HG03378 (cell line): ENCODE measurements around the gene ADARB2.
"Not testable (repeated sequence)": the region's sequence is repeated elsewhere in the genome, so short reads cannot be mapped to it uniquely, and the experiment has no call there.

Source experiments
- ATAC-seq: cut with Tn5 transposase; IDR thresholded peaks from one replicate; pipeline ENCODE4 v1.9.1; 2021; ENCODE audit warnings: mild to moderate bottlenecking, moderate library complexity; ENCODE audit not compliant: unreplicated experiment

The ADARB2 gene

DNA sequence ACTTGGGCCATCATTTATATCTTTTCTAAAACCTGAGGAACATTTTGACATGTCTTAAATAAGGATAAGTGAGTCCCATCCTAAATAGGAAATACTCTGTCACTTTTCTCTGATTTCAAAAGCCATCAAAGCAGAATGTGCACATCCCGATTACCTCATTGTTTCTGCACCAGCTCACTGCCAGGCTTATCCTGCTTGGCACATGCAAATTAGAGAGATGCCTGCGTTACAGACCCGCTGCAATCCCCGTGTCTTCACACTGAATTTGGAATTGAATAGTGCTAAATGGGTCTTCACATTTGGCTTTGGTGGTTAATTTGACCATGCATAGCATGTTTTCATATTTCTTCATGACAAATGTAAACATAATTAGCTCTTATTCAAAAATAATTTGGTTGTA, 401.7 kb downstream of the ADARB2 start:
- no peak for ATAC-seq

DNA sequence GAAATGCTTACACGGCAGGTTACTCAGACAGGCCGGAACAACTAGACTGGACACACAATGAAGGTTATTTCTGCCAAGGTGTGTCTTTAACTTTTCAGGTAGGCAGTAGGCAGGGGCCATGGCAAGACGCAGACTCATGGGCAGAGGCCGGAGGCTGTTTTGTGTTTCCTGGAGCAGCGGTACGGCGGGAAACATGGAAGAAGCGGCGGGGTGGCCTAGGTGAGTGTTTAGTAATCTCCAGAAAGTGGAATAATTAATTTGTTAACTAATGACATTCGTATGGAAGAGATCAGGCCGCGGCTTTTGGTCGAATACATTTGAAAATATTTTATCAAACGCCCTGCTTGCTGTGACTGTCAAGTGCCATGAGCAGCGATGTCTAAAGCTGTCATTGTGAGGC, 403.3 kb downstream of the ADARB2 start:
- ATAC-seq: no peak

DNA sequence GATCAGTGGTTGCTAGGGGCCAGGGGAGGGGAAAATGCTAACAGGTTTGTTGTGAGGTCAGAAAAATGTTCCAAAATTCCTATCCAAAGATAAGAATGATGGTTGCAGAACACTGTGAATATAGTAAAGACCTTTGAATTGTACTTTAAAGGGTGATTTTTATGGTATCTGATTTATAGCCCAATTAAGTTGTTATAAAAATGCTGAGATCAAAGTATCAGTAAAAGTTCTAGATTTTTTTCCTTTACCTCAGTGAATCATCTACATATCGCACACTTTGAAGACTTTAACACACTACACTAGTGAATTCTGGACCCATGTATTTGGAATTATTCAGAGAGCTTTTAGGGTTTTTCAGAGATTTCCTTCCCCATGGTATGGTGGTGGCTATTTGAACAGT, 405.8 kb downstream of the ADARB2 start:
- ATAC-seq: no peak

DNA sequence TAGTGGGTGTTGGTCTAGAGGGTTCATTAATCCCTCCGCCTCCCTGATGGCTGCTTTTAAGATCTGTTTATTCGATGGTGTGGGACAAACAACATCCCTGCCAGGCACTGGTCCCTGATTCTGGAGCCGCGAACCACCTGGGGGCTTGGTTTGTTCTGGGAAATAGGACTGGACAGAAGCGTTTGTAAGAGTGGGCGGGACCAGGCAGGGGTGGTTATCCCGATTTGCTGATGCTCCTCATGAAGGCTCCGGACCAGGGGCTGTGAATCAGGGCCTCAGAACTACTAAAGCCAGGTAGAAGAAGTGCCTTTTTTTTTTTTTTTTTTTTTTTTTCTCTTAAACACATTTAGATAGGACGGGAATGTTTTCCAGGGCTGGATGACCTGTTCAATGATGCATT, 407.7 kb downstream of the ADARB2 start:
- no peak for ATAC-seq

DNA sequence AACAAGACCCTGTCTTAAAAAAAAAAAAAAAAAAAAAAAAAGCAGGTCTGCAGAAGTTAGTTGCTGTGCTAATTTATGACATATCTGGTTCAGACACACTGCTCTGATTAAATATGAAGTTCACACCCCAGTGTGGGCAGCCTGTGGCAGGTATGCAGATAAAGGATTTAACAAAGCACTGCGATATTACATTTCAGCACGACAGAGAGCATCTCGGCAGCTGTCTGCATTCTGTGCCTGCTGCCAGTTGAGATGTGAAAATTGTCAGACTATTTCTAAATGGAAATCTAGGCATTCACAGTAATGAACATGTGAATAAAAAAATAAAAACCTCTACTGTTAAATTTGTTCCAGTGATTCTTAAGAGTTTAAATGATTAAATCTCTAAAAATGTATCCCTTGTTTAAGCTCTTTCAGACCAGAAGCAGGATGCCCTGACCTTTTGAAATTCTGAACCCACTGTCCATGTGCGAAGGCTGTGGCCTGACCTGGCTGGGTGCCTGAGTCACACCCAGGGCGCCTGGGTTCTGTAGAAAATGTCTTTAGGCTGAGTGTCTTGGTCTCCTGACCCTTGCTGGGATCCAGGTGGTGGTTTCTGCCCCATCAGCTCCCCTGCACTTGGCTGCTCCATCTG, 408.2 kb downstream of the ADARB2 start:
- ATAC-seq: no peak

DNA sequence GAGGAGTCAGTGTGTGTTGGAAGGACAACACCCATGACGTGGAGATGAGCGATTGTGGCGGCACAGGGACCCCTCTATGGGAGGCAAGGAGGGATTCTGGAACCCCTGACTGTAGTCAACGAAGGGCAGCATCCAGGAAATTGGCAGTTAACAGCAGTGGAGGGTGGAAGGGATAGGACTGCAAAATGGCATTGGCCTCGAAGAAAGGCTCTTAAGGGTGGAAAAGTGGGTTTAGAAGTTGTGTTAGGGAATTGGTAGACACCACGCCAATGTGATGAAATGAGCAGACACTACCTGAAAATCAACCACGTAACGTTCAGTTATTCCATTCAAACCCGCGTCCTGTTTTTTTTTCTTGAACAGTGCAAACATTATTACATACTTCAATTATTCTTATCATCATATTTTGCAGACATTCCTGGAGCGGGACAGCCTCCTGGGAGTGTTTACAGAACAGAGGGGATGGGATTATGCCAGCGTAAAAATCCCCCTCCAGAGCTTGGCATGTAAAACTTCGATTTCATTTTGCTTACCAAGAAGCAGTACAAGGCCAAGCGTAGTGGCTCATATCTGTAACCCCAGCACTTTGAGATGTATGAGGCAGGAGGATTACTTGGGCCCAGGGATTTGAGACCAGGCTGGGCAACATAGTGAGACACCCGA, 409.0 kb downstream of the ADARB2 start:
- ATAC-seq: no peak

DNA sequence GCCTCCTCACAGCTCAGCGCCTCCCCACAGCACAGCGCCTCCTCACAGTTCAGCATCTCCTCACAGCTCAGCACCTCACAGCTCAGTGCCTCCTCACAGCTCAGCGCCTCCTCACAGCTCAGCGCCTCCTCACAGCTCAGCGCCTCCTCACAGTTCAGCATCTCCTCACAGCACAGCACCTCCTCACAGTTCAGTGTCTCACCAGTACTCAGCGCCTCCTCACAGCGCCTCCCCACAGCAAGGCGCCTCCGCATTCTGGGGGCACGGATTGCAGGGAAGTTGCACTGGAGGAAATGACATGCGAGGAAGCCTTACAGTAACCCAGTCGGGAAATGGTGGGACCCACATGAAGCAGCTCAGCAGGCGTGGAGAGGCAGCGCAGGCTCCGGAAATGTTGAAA, 409.6 kb downstream of the ADARB2 start:
- no peak for ATAC-seq

DNA sequence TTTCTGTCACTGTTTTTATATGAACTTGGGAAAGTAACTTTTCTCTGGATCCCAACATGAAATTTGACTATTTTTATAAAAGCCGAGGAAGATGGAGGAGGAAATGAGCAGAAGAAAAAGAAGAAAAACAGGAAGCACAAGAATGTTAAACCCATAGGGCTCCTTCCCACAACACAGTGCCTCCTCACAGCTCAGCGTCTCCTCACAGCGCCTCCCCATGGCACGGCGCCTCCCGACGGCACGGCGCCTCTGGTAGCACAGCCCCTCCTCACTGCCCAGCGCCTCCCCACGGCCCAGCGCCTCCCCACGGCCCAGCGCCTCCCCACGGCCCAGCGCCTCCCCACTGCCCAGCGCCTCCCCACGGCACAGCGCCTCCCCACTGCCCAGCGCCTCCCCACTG, 410.8 kb downstream of the ADARB2 start:
- not testable (repeated sequence) for ATAC-seq

DNA sequence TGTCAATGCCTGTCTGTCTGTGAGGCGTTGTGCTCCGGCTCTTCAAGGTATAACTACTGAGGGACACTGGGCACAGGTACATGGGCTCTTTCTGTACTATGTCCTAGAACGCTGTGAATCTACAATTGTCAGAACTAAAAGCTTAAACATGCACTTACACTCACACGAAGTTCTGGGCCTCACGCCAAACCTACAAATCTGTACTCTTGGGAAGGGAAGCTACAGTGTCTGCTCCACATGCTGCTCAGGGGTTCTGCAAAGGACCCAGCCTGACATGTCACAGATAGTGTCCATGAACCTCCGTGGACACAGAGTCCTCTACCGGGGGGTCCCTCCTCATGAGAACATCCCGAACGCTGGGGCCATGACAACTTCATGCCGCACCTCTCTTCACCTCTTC, 412.4 kb downstream of the ADARB2 start:
- no peak for ATAC-seq

DNA sequence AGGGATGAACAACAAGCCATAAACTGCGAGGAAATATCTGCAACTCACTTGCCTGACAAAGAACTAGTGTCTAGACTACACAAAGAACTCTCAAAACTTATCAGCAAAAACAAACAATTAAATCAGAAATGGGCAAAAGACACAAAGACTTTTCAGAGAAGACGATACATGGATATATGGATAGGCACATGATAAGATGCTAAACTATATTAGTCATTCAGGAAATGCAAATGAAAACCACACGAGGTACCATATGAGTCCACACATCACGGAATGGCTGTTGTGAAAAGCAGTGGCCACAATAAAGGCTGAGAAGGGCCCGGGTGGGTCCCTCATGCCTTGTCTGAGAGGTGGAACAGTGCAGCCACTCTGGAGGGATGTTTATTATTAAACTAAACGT, 413.4 kb downstream of the ADARB2 start:
- peak; percentile 65 for ATAC-seq

DNA sequence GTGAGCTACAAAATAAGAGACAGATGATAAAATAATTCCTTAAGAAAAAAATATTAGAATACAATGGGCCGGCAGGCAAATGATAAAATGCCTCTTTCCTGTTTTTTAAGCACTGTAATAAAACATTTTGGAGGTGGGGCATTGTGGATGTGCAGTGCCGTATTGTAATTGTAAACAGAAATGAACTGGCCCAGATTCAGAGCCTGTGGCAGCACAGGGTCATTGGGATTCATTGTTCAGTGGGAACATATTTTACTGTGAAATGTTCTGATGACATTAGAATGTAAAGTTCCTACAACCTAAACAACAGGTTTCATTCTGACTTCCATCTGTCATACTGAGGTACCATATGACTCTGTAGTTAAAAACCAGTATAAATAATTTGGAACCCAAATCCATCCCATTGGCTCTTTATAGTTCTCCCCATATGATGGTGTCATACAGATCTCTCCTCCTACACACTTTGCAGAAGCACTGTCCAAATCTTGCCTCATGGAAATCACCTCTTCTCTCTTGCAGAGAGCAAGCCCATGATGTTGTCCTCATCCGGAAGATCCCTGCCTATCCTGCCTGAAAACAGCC, 416.5 kb downstream of the ADARB2 start:
- ATAC-seq: no peak

DNA sequence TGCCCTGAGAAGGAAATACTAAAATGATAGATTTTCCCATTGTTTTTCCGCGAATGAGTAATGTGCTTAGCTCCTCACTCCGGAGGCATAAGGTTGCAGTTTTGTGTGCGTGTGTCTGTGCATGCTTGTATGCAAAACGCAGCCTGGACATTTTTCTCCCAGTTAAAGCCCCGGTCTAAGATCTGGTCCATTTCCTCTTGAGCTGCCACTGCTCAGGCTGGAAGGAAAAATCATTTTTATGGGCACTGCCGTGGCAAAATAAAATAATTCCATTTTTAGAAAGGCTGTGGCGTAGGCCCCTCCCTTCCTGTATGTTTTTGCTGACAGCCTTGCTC, 420.5 kb downstream of the ADARB2 start:
- no peak for ATAC-seq

DNA sequence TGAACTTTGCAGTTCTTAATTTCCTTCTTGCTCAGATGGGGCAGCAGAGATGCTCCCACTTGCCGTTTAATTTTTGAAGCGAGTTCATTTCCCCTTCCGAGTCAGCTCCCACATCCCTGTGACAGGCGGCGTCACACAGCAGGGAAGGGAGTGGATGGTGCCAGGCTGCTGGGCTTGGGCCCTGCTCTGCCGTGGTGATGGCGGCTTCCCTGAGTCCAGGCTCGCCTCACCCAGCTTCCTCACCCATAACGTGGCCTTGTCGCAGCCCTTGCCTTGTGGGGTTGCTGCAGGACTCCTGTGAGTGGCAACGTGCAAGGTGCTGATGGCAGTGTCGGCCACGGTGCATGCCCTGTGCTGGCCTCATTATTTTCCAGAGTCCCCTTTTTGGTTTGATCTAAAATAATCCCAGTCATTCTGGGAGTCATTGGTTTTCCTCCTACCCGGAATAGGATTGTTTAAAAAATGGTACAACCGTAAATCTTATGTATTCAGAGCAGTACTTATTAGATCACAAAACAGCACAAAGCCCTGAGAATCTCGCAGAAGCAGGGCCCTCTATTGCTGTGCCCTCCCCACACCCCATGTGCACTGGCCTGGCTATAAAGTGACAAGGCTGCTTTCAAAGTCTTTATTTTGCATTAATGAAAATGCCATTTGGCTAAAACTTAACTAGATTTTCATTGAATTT, 421.1 kb downstream of the ADARB2 start:
- no peak for ATAC-seq

DNA sequence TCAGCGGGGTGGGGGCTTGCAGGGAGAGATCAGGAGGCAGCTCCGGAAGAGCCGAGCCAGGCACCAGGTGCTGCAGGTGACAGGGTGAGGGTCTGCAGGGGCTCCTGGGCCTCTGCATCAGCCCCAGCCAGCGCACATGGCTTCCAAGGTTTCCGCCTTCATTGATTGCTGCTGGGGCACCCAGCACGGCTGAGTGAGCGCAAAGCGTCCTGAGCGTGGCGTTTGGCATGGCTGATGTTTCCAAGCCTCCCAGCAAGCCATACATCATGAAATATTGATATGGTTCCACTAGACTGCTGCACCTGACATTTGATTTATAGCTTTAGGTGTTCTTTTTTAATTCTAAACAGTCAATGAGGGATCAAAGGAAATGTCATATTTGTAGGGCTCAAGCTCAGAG, 422.1 kb downstream of the ADARB2 start:
- no peak for ATAC-seq

DNA sequence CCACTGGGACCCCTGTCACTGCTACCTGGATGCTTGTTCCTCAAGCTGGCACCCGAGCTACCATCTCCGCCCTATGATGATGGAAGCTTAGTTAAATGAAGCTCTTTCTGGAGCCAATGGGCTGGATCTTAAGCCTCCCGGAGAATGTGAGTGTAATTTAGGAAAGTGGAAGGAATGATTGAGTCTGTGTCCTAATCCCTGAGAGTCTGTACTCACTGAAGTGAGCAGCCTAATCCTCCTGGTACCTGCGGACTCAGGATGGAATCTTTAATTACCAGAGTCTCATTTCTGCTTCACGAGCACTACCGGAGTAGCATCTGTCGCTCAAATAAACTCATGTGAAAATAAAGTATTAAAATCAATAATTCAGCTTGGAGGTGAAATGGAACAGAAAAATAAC, 425.6 kb downstream of the ADARB2 start:
- ATAC-seq: no peak

DNA sequence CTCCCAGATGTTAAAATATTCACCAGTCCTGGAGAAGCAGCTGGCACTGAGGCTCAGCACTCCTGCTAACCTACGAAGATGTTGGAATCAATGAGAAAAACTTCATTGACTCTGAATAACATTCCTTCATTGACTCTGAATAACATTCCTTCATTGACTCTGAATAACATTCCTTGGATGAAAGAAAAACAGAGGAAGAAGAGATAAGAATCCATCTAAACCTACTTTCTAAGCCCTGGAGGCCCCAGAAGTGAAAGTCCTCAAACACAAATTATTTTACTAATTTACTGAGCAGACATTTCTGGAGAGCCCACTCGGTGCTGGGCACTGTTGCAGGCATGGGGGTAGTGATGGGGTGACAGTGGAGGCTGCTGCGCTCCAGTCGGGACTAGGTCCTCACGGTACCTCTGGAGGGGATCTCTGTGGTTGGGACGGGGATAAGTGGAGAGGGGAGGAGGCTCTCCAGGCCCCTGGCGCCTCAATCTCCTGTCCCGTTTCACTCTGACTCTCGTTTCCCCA, 427.0 kb downstream of the ADARB2 start:
- no peak for ATAC-seq

DNA sequence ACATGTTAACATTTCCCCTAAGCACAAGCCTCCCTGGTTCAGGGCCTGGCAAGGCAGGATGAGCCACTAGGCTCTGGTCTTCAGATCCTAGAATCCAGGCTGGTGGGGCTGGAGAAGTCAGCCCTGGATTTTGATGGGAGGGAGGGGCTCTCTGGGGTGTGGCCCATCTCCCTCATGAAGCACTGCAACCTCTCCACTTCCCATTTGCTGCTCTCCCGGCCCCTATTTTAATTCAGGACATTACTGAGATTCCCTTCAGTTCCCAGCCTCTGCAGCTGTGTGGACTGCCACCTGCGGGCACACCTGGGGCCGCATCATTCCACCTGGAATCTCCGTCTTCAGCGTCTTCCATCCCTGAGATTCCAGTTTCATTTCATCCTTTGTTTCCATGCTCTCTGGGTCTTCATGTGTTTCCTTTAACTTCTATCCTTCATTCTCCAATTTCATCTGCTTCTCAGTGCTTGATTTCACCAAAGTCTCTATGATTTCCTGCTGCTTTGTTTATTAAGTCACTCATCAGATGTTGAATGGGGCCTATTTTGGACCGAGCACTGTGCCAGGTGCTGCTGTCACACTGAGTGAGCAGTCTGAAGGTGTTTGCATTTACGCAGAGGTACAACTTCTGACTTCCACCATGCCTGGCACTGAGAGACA, 427.6 kb downstream of the ADARB2 start:
- ATAC-seq: no peak

DNA sequence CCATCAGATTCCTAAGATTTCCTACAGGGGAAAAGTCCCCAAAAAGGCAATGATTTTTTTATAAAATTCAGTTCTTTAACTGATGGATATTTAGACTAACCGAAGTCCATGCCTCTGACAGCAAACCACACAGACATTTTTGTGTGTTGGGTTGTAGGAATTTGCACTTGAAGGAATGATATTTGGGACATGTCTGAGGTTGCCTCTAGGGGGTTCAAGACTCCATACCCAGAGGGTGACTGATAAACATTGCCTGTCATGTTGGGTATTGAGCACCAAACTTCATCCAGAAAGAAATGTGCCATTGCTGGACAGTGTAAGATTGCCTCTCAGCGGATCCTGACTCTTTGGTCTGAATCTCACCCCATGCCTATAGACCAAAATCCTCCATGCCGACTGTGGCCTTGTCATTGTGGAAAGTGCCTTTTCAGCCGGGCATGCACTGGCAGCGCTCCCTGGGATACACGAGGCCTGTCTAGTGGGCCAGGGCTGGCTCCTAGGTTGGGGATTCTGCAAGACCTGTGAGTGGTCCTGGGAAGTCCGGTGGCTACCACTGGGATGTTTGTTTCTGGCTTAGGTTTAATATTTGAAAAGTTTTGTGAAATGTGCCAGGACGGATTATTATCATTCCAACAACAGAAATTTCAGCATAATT, 428.2 kb downstream of the ADARB2 start:
- no peak for ATAC-seq

DNA sequence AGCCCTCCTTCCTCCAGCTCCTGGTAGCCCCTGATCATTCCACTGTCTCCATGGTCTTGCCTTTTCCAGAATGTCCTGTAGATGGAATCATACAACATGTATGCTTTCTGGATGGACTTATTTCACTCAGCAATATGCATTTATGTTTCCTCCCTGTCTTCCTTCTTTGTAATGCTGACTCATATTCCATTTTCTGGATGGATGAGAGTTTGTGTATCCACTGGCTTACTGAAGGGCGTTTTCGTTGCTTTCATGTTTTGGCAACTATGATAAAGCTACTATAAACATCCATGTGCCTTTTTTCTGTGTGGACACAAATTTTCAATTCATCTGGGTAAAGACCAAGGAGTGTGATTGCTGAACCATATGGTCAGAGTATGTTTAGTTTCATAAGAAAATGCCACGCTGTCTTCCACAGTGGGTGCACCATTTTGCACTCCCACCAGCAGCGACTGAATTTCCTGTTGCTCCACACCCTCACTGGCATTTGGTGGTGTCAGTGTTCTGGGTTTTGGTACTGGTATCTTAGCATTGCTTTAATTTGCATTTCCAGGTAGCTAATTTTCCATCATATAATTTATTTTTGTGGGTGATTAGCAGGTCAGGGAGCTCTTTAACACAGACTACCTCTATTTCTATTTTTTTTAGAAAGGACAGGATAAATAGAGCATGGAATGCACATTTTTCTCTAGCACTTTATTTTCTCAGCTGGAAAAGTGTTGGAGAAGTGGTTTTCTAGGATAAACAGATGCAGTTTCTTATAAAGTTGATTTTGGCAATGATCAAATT, 429.0 kb downstream of the ADARB2 start:
- ATAC-seq: no peak

DNA sequence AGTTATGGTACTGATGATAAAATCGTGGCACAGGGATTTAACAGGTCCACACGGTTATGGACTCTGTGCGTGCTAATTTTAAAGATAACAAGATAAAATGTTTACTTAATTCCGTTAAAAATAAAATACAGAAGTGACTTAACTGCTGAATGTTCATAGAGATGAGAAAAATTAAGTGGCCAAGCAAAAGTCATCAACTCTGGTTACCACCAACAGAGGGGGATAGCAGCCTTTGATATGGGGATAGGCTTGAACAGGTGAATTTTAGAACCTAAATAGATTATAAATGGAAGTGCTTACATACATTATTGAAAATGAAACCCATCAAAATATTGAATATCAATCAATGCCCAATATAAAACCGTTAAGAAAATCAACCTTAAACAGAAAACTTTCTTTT, 436.2 kb downstream of the ADARB2 start:
- no peak for ATAC-seq
